ENCODE measurements around the gene TCF7.

The TCF7 gene

GRCh38 chr5:134113363-134113889 lies 1.1 kb upstream of the TCF7 start:
- no peak for DNase-seq (ENCODE audit: low spot score)

DNA sequence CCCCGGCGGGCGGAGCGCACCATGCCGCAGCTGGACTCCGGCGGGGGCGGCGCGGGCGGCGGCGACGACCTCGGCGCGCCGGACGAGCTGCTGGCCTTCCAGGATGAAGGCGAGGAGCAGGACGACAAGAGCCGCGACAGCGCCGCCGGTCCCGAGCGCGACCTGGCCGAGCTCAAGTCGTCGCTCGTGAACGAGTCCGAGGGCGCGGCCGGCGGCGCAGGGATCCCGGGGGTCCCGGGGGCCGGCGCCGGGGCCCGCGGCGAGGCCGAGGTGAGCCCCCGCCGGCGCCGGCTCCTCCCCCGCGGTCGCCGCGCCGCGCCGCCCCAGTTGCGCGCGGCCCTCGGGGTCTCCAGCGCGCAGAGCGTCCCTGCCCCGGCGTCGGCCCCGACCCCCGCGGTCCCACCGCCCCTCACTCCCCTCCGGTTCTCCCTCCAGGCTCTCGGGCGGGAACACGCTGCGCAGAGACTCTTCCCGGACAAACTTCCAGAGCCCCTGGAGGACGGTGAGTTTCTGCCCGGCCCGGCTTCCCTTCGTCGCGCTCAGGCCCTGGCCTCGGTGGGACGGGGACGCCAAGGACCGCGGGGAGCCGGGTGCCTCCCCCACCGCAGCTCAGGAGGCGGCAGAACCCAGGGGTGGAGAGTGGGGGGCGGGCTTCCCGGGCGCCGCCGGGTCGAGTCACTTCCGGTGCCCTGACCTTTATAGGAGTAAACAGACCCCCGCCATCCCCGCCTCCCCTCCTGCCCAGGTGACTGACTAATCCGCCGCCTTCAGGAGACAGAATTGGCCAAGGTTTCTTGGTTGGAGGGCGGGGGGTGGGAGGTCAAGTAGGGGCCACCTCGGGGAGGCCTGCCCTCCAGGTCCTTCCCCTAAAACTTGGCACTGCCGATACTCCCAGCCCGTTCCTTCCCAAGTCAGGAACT lies 665 bp downstream of the TCF7 start:
- DNase-seq (ENCODE audit: low spot score), result no peak

DNA sequence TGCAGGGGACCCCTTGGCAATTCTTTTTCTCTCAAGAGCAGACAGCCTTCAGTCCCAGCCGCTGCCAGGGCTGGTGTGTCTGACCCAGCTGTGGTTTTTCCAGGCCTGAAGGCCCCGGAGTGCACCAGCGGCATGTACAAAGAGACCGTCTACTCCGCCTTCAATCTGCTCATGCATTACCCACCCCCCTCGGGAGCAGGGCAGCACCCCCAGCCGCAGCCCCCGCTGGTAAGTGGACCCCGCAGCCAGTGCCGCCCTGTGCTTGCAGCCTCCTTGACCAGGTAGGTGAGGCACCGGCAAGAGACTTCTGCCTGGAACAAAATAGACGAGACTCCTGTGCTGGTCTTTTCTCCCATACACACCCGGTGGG lies 1.3 kb downstream of the TCF7 start:
- DNase-seq (ENCODE audit: low spot score), result no peak

- DNase-seq (ENCODE audit: low spot score), result no peak
Observed at GRCh38 chr5:134116286-134116685, 1.8 kb downstream of the TCF7 start.

DNA sequence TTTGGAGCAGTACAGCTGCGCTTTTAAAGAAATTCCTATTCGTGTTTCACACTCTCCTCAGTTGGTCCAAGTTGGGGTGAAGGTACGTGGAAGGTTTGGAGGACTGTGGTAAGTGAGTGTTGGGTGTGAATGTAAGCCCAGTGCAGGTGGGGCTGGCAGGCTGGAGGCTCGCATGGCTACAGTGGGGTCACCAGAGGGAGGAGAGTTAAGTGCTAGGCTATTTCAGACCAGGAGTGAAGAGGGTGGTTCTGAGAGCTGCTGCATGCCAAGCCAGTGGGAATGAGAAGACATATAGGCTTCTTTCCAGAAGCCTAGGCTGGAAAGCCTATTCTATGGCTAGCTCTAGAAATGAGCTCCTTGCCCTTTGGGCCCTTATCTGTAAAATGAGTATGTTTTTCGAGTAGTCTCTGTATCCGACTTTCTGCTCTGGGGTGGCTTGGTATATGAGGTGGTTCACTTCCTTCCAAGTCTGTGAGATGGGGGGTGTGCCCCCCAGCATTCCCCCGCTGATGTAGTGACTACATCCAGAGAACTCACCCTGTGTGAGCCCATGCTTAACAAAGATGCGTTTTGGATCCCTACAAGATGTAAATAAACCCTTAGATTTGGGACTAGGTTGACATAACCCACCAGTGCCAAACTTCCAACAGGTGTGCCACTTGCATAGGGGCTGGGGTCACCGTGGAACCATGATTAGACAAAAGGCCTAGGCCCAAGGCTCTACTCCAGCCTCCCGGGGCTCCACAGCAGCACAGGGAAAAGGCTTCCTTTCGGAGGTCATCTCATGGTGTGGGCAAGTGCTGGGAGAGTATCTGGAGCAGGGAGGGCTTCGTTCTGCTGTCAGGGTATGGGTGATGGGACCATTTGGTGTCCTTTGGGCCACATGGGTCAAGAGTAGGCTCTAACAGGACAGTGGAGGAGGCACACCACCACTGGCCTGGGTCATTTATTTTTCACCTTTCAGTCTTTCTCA lies 2.6 kb downstream of the TCF7 start:
- no peak for DNase-seq (ENCODE audit: low spot score)

DNA sequence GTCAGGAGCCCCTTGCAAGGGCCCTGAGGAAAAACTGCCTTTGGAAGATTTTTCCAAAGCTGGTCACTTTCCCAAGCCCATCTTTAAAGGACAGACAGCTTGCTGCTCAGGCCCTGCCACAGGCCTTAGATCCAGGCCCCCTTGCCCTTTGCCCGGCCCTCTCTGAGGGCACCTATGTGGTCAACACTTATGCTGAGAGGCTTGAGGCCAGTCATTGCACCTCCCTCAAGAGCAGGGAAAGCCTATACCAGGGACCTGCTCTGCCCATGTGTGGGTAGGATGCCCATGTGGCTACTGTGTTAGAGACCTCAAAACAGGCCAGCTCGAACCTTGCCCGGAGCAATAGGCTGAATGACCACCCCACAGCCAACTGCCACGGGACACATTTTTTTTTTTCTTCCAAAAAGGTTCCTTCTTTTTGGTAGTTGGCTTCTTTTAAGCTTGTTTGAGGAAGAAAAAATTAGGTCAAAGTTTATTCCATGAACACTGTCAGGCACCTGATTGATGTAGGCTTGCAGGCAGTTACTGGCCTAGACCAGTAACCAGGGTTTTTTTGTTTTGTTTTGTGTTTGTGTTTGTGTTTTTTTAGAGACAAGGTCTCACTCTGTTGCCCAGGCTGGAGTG lies 3.8 kb downstream of the TCF7 start:
- DNase-seq (ENCODE audit: low spot score), result no peak

GRCh38 chr5:134119720-134120119 lies 5.2 kb downstream of the TCF7 start:
- no peak for DNase-seq (ENCODE audit: low spot score)

DNA sequence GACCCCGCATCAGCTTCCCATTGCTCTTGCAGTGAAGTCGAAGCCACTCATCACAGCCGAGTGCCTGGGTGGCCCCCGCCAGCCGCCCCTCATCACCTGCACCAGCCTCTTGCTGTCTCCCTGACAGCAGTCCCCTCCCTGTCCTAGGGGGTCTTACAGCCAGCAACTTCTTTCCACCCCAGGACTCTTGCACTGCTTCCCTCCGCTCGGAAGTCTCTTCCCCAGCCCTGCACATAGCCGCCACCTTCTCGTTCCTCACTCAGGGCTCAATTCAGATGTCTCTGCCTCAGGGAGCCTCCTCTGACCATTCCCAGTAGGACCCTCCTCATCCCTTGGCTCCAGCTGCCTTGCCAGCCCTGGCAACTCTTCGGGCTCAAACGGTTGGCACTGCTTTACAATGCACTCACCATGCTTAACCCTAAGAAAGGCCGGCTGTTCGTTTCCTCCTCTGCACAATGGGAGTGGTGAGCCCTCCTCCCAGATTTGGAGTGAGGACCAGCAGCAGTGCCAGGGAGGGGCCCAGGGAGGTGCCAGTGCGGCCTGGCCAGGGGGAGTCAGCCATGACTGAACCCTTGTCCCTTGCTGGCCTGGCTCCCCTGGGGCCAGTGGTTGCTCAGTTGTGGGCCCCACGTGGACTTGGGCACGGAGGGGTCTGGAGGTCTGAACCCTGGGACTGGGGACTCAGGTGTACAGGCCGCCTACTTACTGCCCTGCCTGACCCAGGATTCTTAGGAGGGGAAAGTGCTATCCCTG lies 6.1 kb downstream of the TCF7 start:
- no peak for DNase-seq (ENCODE audit: low spot score)

GRCh38 chr5:134122530-134122929 lies 8.0 kb downstream of the TCF7 start:
- no peak for DNase-seq (ENCODE audit: low spot score)

GRCh38 chr5:134123360-134123759 lies 8.9 kb downstream of the TCF7 start:
- DNase-seq (ENCODE audit: low spot score), result no peak

DNA sequence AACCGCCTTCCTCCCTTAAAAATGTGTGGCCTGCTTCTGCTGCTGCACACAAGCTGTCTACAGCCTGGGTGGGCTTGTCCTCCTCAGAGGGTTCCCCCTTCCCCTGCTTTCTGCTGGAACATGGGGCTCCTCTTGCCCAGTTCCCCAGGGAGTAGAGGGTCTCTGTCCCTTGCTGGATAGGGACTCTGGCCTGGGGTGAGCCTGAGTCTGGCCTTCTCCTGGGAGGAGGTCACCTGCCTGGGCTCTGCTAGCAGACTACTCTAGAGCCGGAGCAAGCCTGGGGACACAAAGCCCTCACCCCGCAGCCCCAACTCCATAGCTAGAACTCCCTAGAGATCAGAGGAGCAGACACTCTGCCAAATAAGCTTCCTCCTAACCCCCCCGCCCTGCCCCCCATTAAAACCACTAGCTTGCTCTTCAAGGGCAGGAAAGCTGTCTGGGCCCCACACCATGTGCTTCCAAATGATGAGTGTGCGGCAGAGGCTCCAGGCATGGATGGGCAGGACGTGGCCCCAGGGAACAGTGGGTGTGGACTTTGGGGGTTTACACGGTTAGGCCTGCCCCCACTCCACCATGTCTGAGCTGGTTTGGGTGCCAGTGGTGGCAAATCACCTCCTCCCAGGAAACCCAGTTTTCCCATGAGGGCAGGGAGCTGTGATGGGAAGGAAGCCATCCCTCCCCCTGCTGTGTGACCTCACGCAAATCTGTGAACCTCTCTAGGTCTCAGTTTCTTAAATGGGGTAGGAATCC lies 10.0 kb downstream of the TCF7 start:
- DNase-seq (ENCODE audit: low spot score), result no peak

- no peak for DNase-seq (ENCODE audit: low spot score)
Observed at GRCh38 chr5:134125039-134126015, 10.8 kb downstream of the TCF7 start.

GRCh38 chr5:134127376-134127861 lies 12.9 kb downstream of the TCF7 start:
- no peak for DNase-seq (ENCODE audit: low spot score)

GRCh38 chr5:134127988-134128647 lies 13.6 kb downstream of the TCF7 start:
- DNase-seq (ENCODE audit: low spot score), result no peak

DNA sequence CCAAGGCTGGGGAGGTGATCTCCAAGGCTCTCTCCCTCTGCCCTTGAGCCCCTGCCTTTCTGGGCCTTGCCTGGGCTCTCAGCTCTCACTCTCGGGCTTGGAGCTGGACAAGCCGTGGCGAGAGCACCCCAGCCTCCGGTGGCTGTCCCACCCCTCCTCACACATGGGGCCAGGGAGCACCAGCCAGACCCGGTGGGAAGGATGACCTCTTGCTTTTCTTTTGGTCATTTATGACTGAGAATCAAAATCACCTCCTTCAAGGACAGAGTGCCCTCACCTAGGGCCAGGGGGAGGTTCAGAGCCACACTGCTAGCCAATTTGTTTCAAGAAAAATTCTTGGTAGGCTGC lies 14.1 kb downstream of the TCF7 start:
- DNase-seq (ENCODE audit: low spot score), result no peak

DNA sequence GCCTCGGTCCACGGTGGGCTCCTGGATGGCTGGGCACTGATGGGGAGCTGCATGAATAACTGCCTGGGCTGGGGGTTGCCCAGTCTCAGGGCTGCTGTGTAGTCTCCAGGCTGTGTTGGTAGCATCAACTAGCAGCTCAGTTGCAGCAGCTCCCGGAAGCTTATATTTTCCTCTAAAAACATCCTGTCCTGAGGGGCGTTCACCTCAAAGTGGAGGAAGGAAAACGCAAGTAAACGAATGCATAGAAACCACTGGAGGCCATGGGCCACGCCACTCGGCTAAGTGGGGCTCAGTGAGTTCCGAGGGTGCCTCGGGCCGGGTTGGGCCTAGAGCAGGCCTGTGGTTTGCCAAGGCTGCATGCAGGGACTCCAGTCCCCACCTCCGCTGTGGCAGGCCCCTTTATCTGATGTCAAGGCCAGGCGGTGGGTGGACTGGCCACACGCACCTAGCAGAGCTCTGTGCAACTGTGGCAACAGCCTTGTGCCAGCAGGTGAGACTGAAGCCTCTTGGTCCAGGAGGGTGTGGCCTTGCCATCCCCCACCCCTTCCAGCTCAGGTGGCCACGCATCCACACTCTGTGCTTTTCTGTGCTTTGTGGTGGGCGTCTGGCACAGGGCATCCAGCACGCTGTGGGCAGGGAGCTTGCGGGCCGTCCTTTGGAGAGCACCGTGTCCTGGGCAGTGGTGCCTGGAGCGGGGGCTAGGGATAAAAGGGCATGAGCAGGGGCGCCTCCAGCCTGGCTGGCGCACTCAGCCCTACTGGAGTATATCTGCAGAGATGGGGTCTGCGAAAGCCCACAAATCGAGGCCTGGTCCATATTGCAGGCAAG lies 15.1 kb downstream of the TCF7 start:
- DNase-seq (ENCODE audit: low spot score), result no peak

DNA sequence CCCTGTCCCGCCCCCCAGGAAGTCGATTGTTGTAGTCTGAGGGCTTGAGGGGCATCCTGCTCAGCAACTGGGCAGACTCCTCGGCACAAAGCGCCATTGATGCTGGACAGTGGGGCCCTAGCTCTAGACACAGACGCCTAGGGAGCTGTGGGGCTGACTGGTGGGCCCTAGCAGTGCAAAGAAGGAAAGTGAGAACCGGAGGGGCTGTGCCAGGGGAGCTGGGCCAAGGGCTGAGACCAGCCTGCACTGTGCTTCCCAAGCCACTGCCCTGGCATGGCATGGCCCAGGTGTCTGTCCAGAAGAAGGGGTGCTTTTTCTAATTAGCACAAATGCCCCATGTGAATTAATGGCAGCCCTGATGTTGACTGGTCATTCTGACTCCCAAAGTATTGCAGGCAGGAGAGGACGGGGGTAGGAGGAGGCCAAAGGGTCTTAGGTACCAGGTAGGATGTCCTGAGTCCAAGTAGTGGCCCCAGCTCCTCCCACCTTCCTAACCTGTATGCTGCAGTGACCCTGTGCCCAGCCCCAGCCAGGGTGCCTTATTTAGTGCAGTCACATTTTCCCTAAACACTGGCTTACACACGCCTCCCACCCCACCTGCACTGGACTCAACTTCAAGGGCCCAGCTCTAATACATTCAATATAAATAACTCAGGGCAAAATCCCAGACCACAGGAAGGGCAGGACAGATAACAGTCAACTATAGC lies 15.9 kb downstream of the TCF7 start:
- no peak for DNase-seq (ENCODE audit: low spot score)
